Fibroblast of the aortic adventitia (primary cell): ENCODE measurements around the gene AFG3L2. TPM values are rescaled to one million over a fixed set of nuclear protein-coding genes. Genes with fewer than 3 reads are reported as not detected.

ENCODE experiments used
- DNase-seq: peaks from one replicate; pipeline ENCODE4 v3.0.0-alpha.2; 2010; ENCODE audit warnings: low read depth
- H3K4me3 ChIP-seq: 2 replicates; pipeline ENCODE4 v1.5.1; 2011; ENCODE audit warnings: low read depth, mild to moderate bottlenecking, control low read depth, low read length, moderate library complexity
- CTCF ChIP-seq: IDR thresholded peaks from 2 replicates; pipeline ENCODE4 v1.5.1; 2011; ENCODE audit warnings: mild to moderate bottlenecking, low read length, control low read depth, inconsistent platforms; ENCODE audit not compliant: insufficient read depth
- total RNA-seq: library from RNA; depleted of rRNA; stranded (reverse); fragments of >200 nt; gene quantifications from 2 replicates; pipeline ENCODE4 v1.2.3, GENCODE V29; 2012; ENCODE audit warnings: low replicate concordance

Gene AFG3L2
- total RNA-seq, 1 donor = 37.3 TPM

GRCh38 chr18:12362473-12363174 lies 14.4 kb downstream of the AFG3L2 start:
- DNase-seq = peak; percentile 26
- TF ChIP-seq CTCF = no peak

GRCh38 chr18:12361770-12362378 lies 15.2 kb downstream of the AFG3L2 start:
- peak; percentile 21 for DNase-seq
- no peak for TF ChIP-seq CTCF
- H3K4me3 ChIP-seq = no peak overlapping the region

More at GRCh38 chr18:12362473-12363174, 14.4 kb downstream of the AFG3L2 start:
- H3K4me3 ChIP-seq = no peak overlapping the region

- no peak overlapping the region for H3K4me3 ChIP-seq
- DNase-seq = peak; percentile 56
- no peak for TF ChIP-seq CTCF
These were observed 17.5 kb downstream of the AFG3L2 start for GRCh38 chr18:12359515-12359927.

GRCh38 chr18:12352188-12352587 lies 24.8 kb downstream of the AFG3L2 start:
- no peak overlapping the region for H3K4me3 ChIP-seq
- TF ChIP-seq CTCF = no peak
- no peak for DNase-seq

- no peak overlapping the region for H3K4me3 ChIP-seq
- DNase-seq = no peak
- TF ChIP-seq CTCF = no peak
These were observed 29.1 kb downstream of the AFG3L2 start for GRCh38 chr18:12347895-12348294.

- DNase-seq = no peak
- TF ChIP-seq CTCF = no peak
- H3K4me3 ChIP-seq = no peak overlapping the region
These were observed 30.8 kb downstream of the AFG3L2 start for GRCh38 chr18:12346240-12346565.
